HG03280 (cell line): Measurements from ENCODE around the gene AK2.
"Not testable (repeated sequence)": the region's sequence is repeated elsewhere in the genome, so short reads cannot be mapped to it uniquely, and the experiment has no call there.

Experiments
- ATAC-seq: cut with Tn5 transposase; IDR thresholded peaks from one replicate; pipeline ENCODE4 v1.9.1; 2021; ENCODE audit warnings: mild to moderate bottlenecking, moderate library complexity; ENCODE audit not compliant: unreplicated experiment

Gene AK2

DNA sequence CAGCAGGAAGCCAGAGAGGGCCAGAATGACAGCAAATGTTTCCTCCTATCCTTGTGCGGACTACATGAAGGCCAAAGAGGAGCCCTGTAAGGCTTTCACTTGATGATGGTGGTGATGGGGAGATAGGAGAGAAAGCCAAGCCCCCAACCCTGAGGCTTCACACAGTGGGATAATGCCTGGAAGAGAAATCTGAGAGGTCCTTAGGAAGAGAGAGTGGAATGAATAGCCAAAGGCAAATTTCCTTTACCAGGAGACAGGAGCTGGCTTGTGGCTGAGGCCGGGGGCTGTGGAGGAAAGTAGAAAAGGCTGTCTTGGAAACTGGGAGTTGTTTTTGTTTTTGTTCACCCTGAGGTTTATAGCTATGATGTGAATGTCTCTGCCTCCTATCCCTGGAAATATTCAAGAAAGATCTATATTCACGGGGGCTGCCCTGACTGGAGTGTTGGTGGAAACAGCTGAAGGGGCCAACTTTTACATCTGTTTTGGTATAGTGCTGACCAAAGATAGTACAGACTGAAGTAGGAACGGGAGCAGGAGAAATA, 59.1 kb downstream of the AK2 start:
- no peak for ATAC-seq

DNA sequence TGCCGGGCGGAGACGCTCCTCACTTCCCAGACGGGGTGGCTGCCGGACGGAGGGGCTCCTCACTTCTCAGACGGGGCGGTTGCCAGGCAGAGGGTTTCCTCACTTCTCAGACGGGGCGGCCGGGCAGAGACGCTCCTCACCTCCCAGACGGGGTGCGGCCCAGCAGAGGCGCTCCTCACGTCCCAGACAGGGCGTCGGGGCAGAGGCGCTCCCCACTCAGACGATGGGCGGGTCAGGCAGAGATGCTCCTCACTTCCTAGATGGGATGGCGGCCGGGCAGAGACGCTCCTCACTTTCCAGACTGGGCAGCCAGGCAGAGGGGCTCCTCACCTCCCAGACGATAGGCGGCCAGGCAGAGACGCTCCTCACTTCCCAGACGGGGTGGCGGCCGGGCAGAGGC, 61.6 kb downstream of the AK2 start:
- not testable (repeated sequence) for ATAC-seq

DNA sequence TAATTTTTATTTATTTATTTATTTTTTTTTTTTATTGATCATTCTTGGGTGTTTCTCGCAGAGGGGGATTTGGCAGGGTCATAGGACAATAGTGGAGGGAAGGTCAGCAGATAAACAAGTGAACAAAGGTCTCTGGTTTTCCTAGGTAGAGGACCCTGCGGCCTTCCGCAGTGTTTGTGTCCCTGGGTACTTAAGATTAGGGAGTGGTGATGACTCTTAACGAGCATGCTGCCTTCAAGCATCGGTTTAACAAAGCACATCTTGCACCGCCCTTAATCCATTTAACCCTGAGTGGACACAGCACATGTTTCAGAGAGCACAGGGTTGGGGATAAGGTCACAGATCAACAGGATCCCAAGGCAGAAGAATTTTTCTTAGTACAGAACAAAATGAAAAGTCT, 63.2 kb downstream of the AK2 start:
- not testable (repeated sequence) for ATAC-seq

DNA sequence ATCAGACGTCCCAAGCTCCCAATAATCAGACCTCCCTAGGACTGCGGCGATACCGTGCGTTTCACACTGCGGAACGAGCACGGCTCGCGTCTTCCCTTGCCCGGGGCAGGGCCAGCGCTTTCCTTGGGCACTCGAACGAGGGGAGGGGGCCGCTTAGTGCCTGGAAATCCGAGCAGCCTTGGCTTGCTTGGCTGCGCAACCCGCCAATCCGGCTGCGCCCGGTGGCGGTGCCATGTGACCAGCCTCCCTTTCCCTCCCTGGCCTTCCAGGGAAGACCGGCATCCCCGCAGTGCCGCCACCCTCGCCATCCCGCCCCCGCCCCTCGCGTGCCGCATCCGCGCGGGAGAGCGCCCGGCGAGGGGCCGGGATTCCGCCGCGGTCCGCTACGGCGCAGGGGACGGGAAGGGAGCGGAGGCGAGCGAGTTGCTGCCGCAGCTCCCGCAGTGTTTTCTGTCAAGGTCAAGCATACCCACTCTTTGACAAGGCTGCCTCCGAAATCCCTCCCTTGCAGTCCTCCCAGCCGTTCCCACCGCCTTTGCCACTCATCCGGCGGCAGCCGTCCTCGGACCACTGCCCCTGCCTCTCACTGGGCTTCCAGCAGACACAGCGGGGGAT, 63.8 kb downstream of the AK2 start:
- no peak for ATAC-seq

DNA sequence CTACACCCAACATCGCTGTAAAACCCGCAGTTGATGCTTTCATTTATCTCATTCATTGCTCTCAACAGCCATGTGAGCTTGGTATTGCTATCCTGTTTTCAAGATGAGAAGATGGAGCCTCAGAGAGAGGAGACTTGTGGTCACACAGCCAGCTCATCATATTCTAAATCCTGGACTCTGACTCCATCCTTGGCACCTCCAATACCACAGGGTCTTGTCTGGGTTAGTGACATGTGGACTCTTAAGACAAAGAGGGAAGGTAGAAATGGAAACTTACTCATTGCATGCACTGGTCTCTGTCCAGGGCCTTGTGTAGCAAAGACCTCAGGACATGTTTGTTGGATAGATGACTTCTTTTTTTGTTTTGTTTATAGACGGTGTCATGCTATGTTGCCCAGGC, 65.1 kb downstream of the AK2 start:
- ATAC-seq: no peak

DNA sequence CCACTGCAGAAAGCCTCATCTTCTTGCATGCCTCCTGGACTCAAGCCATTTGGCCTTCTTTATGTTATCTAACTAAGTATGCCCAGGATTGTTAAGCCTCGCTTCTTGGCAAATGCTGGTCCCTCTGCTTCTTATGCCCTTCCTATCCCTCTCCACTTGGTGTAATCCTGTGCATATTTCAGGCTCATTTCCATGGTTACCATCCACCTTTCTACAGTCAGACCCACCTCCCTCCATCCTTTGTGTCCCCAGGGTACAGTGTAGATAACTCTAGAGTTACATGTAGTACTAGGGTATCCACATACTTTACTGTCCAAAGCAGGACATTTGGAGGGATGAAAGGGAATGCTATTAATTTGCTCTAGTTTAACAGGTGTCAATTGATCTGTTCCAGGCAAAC, 65.5 kb downstream of the AK2 start:
- ATAC-seq: no peak

DNA sequence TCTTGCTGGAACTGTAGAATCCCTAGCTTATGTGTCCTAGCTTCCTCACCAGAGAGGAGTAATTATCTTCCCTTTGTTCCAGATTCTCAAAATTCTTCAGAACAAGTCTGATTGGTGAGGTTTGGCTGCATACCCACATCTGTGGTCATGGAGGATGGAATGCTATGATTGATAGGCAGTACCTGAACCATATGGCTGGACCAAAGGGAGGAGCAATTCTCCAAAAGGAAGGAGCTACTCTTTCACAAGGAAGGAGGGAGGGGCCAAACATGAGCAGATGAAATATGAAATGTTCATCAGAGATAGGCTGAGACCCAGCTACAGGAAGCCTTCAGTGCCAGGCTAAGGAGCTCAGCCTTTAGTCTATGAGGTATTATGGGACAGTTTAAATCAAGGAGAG, 67.1 kb downstream of the AK2 start:
- ATAC-seq: no peak

DNA sequence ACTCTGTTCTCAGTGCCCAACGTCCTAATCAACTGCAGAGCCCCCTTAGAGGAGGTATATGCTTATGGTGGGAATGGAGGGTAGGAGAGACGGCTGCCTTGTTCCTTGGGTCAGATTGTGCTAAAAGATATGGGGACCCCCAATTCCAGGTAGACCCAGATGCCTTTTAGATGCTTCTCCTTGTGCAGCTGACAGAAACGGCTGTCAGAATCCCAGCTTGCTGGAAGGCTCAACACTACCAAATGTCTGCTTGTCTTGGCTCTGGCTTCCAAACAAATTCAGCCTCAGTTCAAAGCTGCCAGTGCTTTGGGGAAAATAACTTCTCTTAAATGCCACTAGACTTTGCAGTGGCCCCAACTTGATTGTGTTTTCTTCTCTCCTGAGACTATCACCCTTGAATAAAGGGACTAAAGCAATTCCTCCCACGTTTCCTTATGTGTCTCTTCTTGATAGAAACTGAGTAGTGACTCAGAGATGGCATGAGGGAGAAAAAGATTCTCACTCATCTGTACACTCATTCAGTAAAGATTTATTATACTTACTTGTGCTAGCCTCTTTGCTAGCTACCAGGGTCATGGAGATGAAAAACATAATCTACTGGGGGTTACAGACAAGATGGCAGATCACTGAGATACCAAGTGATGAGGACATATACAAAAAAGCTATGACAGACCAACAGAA, 68.7 kb downstream of the AK2 start:
- no peak for ATAC-seq

DNA sequence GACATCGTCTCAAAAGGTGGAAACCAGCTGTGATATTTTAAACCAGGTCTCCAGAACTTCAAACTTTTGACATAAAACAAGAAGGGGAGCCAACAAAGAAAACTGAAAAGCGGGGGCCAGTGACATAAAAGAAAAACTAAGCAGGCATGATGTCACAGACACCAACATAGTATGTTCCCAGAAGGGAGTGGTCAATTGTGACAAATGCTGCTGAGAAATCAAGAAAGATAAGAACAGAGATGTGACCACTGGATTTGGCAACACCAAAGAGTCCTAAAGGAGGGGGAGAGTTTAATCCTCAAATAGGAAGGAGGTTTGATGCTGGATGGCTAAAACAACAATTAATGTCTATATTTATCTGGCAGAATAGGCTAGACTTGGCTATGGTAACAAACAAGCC, 69.8 kb downstream of the AK2 start:
- ATAC-seq: no peak

DNA sequence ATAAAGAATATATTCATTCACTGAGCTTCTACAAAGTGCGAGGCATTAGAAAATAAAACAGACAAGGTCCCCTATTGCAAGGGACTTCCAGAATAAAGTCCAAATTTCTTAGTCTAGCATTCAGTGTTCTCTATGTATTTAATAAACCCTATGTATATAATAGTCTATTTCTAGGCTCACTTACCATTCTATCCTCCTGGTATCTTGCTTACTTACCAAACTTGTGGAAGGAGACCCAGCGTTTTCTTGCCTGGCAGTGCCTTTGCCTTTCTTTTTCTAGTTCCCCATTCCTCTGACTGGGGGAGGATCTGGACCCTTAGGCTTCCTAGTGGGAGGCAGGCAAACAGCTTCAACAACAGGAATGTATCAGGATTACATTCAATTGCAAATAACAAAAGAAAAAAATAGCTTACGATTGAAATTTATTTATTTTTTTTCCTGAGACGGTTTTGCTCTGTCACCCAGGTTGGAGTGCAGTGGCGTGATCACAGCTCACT, 71.4 kb downstream of the AK2 start:
- no peak for ATAC-seq

DNA sequence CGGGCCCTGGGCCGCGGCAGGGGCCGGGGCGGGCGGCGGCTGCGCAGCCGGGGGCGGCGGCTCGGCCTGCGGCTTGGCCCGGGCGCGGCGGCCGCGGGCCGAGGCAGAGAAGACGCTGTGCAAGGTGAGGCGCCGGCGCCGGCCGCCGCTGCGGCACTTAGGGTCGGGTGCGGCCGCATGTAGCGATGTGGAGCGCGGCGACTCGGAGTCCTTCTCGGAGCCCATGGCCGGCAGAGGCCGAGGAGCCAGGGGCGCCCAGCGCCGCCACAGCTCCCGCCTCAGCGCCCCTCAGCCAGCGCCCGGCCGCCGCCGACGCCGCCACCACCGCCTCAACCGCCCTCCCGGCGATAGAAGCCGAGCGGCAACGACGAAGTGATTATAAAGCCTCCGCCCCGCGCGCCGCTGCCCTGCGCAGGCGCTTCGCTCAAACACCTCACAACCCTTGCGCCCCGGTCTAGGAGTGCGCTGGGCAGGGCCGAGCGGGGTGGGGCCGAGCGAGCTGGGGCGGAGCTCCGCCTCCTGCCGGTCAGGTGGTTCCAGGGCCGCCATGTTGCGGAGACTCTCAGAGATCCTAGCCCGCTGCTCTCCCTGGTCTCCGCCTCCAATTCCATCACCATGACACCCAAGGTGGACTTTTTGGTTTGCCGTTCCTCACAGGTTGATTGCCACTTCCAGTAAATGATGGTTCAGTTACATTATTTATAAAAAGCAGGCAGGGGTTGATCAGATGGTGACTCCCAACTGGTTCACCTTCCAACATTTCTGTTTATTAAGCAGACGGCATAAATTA, 72.0 kb downstream of the AK2 start, which contains the start of gene RNF19B:
Gene RNF19B (minus strand): TSS at position 349 of the 790 bp plus-strand sequence. CDS start 124 bp downstream, at position 225.
- peak; percentile 86 for ATAC-seq

DNA sequence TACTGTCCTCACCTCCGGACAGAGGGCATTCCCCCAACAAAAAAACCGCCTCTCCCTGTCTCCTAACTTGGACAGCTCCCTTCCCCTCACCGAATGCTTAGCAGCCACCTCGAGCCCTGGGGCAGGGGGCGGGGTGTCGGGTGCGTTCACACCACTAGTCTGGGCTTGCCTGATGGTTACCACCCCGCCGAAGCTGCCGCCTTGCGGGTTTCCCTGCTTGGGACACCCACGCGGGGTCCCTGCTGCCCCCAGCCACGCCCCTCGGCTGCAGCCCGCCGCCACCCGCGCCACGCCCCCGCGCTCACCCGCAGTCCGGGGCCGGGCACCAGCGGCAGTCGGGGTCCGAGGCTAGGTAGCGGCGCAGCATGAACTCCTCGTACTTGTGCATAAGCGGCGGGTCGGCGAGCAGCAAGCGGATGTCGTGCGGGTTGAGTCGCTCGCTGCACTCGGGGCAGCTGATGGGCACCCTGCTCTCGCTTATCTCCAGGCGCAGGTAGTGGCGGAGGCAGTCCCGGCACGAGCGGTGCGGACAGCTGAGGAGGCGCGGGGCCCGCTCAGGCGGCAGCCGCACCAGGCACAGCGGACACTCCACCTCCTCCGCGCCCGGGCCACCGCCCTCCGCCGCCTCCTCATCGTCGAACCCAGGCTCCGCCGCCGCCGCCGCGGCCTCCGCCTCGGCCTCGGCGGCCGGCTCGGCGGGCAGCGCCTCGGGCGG, 72.8 kb downstream of the AK2 start:
- peak; percentile 29 for ATAC-seq

DNA sequence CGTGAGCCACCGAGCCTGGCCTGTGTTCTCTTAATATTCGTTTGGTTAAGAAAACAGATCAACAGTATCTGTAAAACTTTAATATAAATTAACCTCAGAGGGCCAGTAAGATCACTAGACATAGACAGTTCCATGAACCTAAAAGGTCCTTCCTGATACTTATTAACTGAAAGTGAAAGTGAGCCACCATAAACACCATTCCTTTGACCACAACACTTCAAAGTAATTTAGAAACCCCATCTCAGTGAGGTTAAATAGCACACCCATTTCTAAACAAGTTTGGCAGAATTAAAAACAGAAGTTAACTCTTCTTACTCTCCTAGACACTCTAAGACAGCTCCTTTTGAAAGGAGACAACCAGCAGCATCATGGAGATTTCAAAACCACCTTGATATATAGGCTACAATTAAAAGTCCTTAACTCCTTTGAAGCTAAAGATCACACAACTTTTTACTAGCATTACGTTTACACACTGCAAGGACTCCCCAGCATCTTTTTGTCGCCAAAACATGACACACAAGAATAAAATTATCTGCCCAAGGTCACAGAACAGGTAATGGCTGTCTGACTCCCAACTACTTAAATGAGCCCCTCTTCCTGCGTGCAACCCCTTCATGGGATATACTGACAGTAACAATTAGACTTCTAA, 74.3 kb downstream of the AK2 start:
- ATAC-seq: no peak

DNA sequence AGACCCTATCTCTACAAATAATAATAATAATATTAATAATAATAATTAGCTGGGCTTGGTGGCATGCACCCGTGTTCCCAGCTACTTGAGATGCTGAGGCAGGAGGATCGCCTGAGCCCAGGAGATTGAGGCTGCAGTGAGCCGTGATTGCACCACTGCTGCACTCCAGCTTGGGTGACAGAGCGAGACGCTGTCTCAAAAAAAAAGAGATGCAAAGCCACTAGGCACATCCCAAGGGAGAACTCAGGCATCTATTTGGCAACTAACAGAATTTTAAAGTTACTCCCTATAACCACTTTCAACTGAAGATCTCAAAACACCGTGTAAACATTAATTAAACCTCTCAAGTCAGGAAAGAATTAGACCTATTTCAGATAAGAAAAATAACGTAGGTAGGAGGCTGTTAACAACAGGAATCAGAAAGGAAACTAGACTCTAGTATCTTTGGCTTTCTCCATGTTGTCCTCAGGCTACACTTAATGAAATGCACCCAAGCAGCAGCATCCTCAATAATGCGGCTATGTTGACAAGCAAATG, 75.8 kb downstream of the AK2 start:
- no peak for ATAC-seq

DNA sequence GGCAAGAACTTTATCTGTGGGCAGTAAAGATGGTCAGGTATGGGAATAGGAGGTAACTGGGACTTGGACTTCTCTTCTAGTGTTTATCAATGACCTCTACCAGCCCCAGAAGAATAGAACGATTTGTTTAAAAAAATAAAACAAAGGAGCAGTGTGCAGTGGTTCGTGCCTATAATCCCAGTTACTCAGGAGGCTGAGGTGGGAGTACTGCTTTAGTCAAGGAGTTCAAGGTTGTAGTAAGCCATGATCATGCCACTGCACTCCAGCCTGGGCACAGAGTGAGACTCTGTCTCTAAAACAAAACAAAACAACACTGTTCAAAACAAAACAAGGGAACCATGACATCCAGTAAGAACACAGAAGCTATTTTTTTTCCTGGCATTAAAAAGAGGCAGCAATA, 76.3 kb downstream of the AK2 start:
- ATAC-seq: no peak

DNA sequence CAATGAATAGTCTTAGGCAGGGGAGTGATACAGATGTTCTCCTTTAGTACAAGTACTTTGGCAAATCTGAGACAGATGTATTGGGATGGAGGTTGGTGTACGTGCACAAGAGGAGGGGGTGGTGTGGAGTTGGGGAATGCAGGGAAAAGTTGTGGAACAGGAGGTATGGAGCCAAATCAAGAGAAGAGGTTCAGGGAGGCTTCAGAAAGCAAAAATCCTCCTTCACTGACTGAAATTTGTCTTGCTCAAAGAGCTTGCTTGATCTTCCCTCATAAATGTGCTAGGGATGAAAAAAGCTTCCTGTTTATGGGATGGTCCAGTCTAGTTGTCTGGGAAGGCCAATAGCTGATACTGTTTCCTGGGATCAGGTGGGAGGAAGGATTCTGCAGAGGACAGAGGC, 77.9 kb downstream of the AK2 start:
- ATAC-seq: no peak
